ENCODE measurements around the gene HDAC9.
"Not testable (repeated sequence)": the region's sequence is repeated elsewhere in the genome, so short reads cannot be mapped to it uniquely, and the experiment has no call there.

Gene HDAC9

GRCh38 chr7:19026888-19027287 is 531.3 kb downstream of the HDAC9 start:
- no peak for DNase-seq (ENCODE audit: low read depth)

- no peak for DNase-seq (ENCODE audit: low read depth)
Observed at GRCh38 chr7:19030281-19030680, 534.7 kb downstream of the HDAC9 start.

GRCh38 chr7:19032942-19033341 is 537.4 kb downstream of the HDAC9 start:
- not testable (repeated sequence) for DNase-seq (ENCODE audit: low read depth)

GRCh38 chr7:19051767-19052375 is 556.3 kb downstream of the HDAC9 start:
- DNase-seq (ENCODE audit: low read depth) = peak; percentile 9
